Dendritic cell treated with granulocyte-macrophage colony-stimulating factor and Interleukin-4, amounts not matched to agents 40 ng/mL and 50 ng/mL, for 4 days (primary cell): ENCODE results near the gene FLT4.

Source experiments
- H3K27ac Mint-ChIP-seq: one replicate; pipeline ENCODE4 v1.8.0; 2022; ENCODE audit warnings: mild to moderate bottlenecking, mixed read lengths
- H3K27me3 Mint-ChIP-seq: one replicate; pipeline ENCODE4 v1.8.0; 2022; ENCODE audit warnings: mild to moderate bottlenecking, mixed read lengths
- H3K36me3 Mint-ChIP-seq: one replicate; pipeline ENCODE4 v1.8.0; 2022; ENCODE audit warnings: low read depth, mixed read lengths
- H3K4me1 Mint-ChIP-seq: one replicate; pipeline ENCODE4 v1.8.0; 2022; ENCODE audit warnings: low read depth, mixed read lengths
- H3K4me3 Mint-ChIP-seq: one replicate; pipeline ENCODE4 v1.8.0; 2022; ENCODE audit warnings: mild to moderate bottlenecking, moderate library complexity, mixed read lengths
- H3K9me3 Mint-ChIP-seq: one replicate; pipeline ENCODE4 v1.8.0; 2022; ENCODE audit warnings: mixed read lengths
- intact Hi-C: fragments of 100-400 bp; cut with micrococcal nuclease; formaldehyde crosslinking; loops from one replicate; pipeline ENCODE4 v1.15.0; 2022

Gene FLT4

GRCh38 chr5:180595381-180596114 lies 53.9 kb downstream of the FLT4 start:
- no peaks in the 10 kb centered on the region for H3K36me3 Mint-ChIP-seq
- no peaks in the 10 kb centered on the region for H3K9me3 Mint-ChIP-seq
- no peak overlapping the region for H3K27ac Mint-ChIP-seq
- intact Hi-C loops = no loop called here
- peaks cover 5% of the 10 kb centered on the region for H3K4me1 Mint-ChIP-seq
- H3K27me3 Mint-ChIP-seq = peaks cover 26% of the 10 kb centered on the region
- no peak overlapping the region for H3K4me3 Mint-ChIP-seq

- Mint-ChIP-seq H3K36me3 (no peaks in the 10 kb centered on the region), H3K9me3 (no peaks in the 10 kb centered on the region), H3K4me3 (no peak overlapping the region), H3K27ac (no peak overlapping the region), H3K27me3 (peaks cover 31% of the 10 kb centered on the region), H3K4me1 (peaks cover 7% of the 10 kb centered on the region)
- intact Hi-C loops = no loop called here
These were observed 54.4 kb downstream of the FLT4 start for GRCh38 chr5:180595046-180595379.

DNA sequence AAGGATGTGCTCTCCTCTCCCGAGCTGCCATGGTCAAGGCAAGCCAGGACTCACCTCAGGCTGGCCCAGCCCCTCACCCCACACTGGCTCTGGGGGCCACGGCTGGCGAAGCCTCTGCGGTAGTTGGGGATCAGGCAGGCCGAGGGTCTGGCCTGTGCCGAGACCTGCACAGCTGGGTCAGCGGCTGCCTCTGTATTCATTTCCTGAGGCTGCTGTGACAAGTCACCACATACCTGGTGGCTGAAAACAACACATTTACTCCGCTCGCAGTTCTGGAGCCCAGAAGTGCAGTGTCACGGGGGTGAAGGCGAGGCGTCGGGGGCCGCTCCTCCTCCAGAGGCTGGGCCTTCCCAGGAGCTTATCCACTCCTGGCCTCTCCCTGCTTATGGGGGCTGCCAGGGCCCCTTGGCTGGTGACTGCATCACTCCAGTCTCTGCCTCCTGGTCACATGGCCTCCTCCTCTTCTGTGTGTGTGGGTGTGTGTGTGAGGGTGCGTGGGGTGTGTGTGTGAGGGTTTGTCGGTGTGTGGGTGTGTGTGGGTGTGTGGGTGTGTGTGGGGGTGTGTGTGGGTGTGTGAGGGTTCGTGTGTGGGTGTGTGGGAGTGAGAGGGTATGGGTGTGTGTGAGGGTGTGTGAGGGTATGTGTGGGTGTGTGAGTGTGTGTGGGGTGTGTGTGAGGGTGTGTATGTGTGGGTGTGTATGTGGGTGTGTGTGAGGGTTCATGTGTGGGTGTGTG lies 54.9 kb downstream of the FLT4 start:
- H3K27me3 Mint-ChIP-seq = peaks cover 37% of the 10 kb centered on the region
- H3K36me3 Mint-ChIP-seq = no peaks in the 10 kb centered on the region
- intact Hi-C loops = no loop called here
- H3K9me3 Mint-ChIP-seq = no peaks in the 10 kb centered on the region
- no peak overlapping the region for H3K27ac Mint-ChIP-seq
- no peak overlapping the region for H3K4me3 Mint-ChIP-seq
- H3K4me1 Mint-ChIP-seq = peaks cover 10% of the 10 kb centered on the region

- Mint-ChIP-seq H3K9me3 (no peaks in the 10 kb centered on the region), H3K4me1 (peaks cover 13% of the 10 kb centered on the region), H3K27ac (no peak overlapping the region), H3K4me3 (no peak overlapping the region), H3K36me3 (no peaks in the 10 kb centered on the region), H3K27me3 (peaks cover 45% of the 10 kb centered on the region)
- intact Hi-C loops = no loop called here
These were observed 55.8 kb downstream of the FLT4 start for GRCh38 chr5:180593446-180594206.

DNA sequence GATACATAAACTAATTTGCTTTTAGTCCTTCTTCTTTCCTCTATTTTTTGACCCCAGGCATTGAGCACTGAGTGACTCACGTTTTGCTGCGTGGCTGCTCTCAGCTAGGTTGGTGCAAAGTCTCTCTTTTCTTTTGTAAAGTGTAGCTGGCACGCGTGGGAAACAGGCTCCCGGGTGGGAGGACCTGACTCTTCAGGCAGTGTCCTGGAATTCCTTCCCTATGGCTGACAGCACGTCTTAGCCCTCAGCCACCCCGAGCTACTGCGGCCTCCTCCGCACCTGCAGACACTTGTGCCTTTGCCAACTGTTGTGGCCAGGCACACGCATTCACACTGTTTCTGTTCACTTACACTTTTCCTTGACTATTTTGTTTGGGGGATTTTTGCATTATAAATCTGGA lies 57.2 kb downstream of the FLT4 start:
- Mint-ChIP-seq H3K27me3 (peaks cover 53% of the 10 kb centered on the region), H3K4me3 (no peak overlapping the region), H3K27ac (no peak overlapping the region), H3K36me3 (no peaks in the 10 kb centered on the region), H3K4me1 (peaks cover 21% of the 10 kb centered on the region), H3K9me3 (no peaks in the 10 kb centered on the region)
- intact Hi-C loops = no loop called here

DNA sequence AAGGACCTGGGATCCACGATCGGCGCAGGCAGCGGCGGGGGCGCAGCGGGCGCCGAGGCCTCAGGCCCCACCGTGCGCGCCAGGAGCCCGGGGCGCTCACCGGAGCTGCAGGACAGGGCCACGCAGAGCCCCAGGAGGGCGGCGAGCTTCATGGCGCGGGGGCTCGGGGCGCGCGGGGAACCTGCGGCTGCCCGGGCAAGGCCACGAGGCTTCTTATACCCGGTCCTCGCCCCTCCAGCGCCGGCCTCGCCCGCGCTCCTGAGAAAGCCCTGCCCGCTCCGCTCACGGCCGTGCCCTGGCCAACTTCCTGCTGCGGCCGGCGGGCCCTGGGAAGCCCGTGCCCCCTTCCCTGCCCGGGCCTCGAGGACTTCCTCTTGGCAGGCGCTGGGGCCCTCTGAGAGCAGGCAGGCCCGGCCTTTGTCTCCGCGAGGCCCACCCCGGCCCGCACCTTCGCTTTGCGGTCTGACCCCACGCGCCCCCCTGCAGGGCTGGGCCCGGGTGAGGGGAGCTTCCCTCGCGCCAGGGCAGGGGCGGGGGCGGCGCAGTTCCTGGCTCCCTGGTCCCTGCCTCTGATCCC lies 58.0 kb downstream of the FLT4 start, which contains the start of gene SCGB3A1:
Gene SCGB3A1, minus strand, starts transcription at position 189 of the 577 bp plus-strand sequence. Its CDS starts 37 bp downstream, at position 152.
- Mint-ChIP-seq H3K4me3 (peak within 1 kb of the TSS; percentile 35), H3K36me3 (no peaks in the 10 kb centered on the region), H3K27me3 (peaks cover 56% of the 10 kb centered on the region), H3K4me1 (peaks cover 21% of the 10 kb centered on the region), H3K9me3 (no peaks in the 10 kb centered on the region), H3K27ac (no peak within 1 kb of the TSS)
- intact Hi-C loops = no loop called here

DNA sequence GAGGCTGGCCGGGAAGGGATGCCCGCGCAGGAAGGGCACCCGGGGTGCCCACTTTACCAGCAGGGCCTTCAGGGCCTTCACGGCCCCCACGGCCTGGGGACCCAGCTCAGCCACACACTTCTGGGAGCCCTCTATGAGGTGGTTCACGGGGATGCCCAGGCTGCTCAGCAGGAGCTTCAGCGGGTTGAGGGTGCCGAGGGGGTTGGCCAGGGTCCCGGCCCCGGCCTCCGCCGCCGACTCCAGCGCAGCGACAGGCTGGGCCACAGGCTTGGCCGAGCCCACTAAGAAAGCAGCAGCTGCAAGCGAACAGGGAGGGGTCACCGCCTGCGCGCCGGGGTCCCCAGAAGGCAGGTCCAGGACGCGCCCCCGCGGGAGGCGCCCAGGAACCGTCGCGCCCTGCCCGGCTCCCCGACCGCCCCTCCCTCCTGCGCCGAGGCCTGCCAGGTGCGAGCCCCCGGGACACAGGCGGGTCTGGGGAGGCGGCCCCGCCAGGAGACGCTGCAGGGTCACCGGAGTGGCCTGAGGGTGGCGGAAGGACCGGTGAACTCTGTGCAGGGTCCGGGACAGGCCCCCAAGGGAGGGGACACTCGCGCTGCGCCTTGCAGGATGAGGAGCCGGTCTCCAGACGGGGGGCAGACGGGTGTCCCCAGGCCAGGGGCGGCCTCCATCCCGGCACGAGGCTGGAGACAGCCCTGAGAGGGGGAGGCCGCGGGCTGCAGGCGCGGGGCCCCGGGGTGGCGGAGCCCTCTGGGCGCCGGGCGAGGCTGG lies 58.7 kb downstream of the FLT4 start:
- peaks cover 21% of the 10 kb centered on the region for H3K4me1 Mint-ChIP-seq
- H3K9me3 Mint-ChIP-seq = no peaks in the 10 kb centered on the region
- intact Hi-C loops = no loop called here
- peaks cover 58% of the 10 kb centered on the region for H3K27me3 Mint-ChIP-seq
- H3K36me3 Mint-ChIP-seq = no peaks in the 10 kb centered on the region
- no peak overlapping the region for H3K27ac Mint-ChIP-seq
- H3K4me3 Mint-ChIP-seq = peak overlapping the region; percentile 35

DNA sequence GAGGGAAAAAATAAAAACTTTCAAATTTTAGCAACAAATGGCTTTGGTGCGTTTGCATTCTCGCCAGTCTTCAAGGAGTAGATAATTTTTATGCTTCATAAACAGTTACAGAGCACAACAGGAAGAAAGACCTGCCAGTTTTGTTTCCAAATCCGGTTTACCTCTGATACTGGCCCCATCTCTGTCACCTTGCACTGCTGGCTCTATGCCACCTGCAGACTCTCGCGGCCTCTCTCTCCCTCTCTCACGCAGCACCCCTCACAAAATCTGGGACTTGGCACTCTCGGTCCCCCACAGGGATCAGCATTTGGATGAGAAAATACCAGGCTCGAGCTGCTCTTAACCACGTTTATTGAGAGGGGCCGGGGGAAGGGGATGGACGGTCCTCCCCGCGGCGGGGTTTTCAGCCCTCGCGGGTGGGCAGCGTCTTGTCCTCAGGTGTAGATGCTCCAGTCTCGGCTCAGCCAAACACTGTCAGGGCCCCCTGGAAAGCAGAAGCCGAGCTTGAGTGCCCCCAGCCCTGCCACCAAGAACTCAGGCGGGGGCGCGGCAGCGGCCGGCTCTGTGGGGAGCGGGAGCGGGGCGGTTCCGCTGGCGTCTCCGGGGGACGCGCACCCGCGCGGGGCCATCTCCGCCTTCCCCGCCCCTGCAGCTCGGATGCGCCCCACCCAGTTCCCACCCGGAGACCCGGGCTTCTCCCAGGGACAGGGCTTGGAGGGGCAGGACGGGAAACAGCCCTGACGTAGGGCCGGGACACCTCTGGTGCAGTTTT lies 59.4 kb downstream of the FLT4 start:
- H3K27ac Mint-ChIP-seq = no peak overlapping the region
- peaks cover 62% of the 10 kb centered on the region for H3K27me3 Mint-ChIP-seq

DNA sequence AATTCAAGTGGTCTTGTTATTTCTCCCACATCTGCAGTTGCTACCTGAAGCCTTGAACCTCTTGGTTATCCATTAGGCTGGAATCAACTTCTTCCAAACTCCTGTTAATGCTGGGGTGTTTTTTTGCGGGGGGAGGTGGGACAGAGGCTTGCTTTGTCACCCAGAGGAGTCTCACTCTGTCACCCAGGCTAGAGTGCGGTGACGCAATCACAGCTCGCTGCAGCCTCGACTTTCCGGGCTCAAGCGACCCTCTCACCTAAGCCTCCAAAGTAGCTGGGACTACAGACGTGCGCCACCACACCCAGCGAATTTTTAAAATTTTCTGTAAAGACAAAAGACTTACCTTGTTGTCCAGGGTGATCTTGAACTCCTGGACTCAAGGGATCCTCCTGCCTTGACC lies 62.5 kb downstream of the FLT4 start:
- no peaks in the 10 kb centered on the region for H3K36me3 Mint-ChIP-seq
- H3K9me3 Mint-ChIP-seq = no peaks in the 10 kb centered on the region
- peaks cover 16% of the 10 kb centered on the region for H3K4me1 Mint-ChIP-seq
- peaks cover 55% of the 10 kb centered on the region for H3K27me3 Mint-ChIP-seq
- no peak overlapping the region for H3K27ac Mint-ChIP-seq
- intact Hi-C loops = no loop called here
- no peak overlapping the region for H3K4me3 Mint-ChIP-seq

More for the DNA sequence above, 59.4 kb downstream of the FLT4 start:
- no peaks in the 10 kb centered on the region for H3K36me3 Mint-ChIP-seq
- H3K4me1 Mint-ChIP-seq = peaks cover 21% of the 10 kb centered on the region
- H3K4me3 Mint-ChIP-seq = no peak overlapping the region
- no peaks in the 10 kb centered on the region for H3K9me3 Mint-ChIP-seq
- intact Hi-C loops = no loop called here

GRCh38 chr5:180586204-180586603 lies 63.2 kb downstream of the FLT4 start:
- Mint-ChIP-seq H3K4me1 (peaks cover 16% of the 10 kb centered on the region), H3K4me3 (no peak overlapping the region), H3K27me3 (peaks cover 53% of the 10 kb centered on the region), H3K36me3 (no peaks in the 10 kb centered on the region), H3K9me3 (no peaks in the 10 kb centered on the region), H3K27ac (no peak overlapping the region)
- intact Hi-C loops = no loop called here

DNA sequence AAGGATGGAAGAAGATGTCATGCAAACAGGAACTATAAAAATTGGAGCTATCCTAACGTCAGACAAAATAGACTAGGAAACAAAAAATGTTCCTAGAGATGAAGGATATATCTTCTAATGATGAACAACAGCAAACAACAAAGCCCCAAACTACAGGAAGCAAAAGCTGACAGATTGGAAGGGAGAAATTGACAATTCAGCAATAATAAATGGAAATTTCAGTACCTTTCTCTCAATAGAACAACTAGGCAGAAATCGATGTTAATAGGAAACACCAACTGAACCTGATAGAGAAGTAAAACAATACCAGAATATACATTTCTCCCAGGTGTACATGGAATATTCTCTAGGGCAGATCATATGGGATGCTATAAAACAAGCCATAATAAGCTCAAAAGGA lies 65.7 kb downstream of the FLT4 start:
- Mint-ChIP-seq H3K9me3 (no peaks in the 10 kb centered on the region), H3K36me3 (peaks cover 1% of the 10 kb centered on the region), H3K27me3 (peaks cover 30% of the 10 kb centered on the region), H3K4me3 (no peak overlapping the region), H3K4me1 (peaks cover 10% of the 10 kb centered on the region), H3K27ac (no peak overlapping the region)
- intact Hi-C loops = no loop called here

DNA sequence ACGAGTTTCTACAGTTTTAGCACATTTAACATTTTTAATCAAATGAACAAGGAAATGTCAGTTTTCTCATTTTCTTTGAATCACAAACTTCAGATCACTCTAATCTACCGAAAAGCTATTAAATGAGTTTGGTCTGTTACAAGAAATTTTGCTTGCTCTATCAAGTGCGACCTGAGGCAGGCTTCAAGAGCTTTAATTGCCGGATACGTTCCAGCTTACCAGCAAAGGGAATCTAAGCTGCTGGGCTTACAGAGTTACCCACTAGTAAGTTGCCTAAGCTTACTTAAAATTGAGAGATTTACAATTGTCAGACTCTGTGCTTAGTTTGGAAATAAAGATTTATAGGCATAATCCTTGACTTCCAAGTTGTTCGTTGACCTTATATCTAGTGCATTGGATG lies 68.7 kb downstream of the FLT4 start:
- Mint-ChIP-seq H3K36me3 (peaks cover 28% of the 10 kb centered on the region), H3K4me1 (no peaks in the 10 kb centered on the region), H3K9me3 (no peaks in the 10 kb centered on the region), H3K27ac (no peak overlapping the region), H3K27me3 (peaks cover 16% of the 10 kb centered on the region), H3K4me3 (no peak overlapping the region)
- intact Hi-C loops = no loop called here

DNA sequence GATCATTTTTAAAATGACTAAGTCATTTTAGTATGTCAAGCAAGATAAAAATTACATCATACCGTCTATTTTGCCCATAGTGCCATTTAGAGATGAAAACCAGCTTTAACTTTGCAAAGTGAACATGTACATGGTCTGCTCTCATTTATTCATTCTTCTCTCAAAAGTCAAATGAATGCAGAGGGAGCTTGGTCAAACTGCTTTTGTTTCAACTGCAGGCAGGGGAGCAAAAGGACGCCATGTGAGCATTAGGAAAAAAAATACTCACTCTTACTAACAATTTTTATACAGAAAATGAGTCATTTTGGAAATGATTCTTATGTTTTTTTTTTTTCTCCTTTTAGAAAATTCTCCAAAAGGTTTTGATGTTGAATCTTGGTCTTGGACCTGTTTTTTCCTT lies 73.8 kb downstream of the FLT4 start:
- no peaks in the 10 kb centered on the region for H3K4me1 Mint-ChIP-seq
- H3K27me3 Mint-ChIP-seq = no peaks in the 10 kb centered on the region
- H3K9me3 Mint-ChIP-seq = no peaks in the 10 kb centered on the region
- no peak overlapping the region for H3K27ac Mint-ChIP-seq
- intact Hi-C loops = no loop called here
- no peak overlapping the region for H3K4me3 Mint-ChIP-seq
- peaks cover 71% of the 10 kb centered on the region for H3K36me3 Mint-ChIP-seq
